Activated CD4-positive, alpha-beta T cell treated with anti-CD3 and anti-CD28 coated beads, Interleukin-2, Interleukin-6, amounts not matched to agents 100 ng/mL and 50 ng/mL, durations not matched to agents 16 hours and 8 hours (primary cell): ENCODE measurements around the gene MAML2.
A peak's percentile ranks its signal among the peaks of the same experiment; 100 is the strongest.
"Not testable (repeated sequence)": the region's sequence is repeated elsewhere in the genome, so short reads cannot be mapped to it uniquely, and the experiment has no call there.

ENCODE experiments used
- DNase-seq: peaks from one replicate; pipeline ENCODE4 v3.0.0-alpha.2; 2020

The MAML2 gene

GRCh38 chr11:96288915-96289314, 54.1 kb downstream of the MAML2 start:
- peak; percentile 36 for DNase-seq

DNA sequence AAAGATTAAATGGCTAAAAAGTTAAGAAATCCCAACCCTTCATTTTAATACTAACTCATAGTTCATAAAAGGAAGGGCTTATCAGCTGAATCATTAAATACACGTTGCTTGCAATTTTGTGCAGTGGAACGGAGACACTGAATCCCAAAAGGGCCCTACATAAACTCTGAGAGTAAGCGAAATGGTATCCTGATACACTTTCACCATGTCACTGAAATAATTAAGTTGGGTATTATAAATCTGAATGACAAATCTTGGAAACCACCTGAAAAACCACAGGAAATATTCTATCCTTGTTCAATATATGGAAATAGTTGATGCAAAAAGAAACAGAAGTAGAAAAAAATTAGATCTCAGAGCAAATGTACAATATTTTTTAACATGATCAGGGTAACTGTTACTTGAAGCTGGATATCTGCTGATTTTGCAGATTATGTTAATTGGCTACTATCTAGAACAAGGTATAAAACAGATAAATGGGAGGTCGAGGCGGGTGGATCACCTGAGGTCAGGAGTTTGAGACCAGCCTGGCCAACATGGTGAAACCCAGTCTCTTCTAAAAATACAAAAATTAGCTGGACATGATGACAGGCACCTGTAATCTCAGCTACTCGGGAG, 55.1 kb downstream of the MAML2 start:
- no peak for DNase-seq

GRCh38 chr11:96285985-96286384, 57.0 kb downstream of the MAML2 start:
- not testable (repeated sequence) for DNase-seq

DNA sequence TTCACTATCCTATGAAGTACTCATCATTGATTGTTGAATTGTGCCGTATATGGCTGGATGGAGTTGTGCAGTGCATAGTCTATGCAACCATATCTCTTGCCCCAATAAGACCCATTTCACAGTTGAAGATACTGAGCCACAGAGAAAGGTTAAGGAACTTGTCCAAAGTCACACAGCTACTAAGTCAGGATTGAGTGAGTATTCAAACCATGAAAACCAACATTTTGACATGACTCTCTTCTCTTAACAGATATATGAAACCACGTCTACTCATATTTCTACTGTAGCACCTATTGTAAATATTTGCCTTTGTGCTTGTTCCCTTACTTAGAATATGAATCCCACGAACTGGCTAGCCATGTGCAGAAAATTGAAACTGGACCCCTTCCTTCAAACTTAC, 58.1 kb downstream of the MAML2 start:
- DNase-seq: peak; percentile 56

DNA sequence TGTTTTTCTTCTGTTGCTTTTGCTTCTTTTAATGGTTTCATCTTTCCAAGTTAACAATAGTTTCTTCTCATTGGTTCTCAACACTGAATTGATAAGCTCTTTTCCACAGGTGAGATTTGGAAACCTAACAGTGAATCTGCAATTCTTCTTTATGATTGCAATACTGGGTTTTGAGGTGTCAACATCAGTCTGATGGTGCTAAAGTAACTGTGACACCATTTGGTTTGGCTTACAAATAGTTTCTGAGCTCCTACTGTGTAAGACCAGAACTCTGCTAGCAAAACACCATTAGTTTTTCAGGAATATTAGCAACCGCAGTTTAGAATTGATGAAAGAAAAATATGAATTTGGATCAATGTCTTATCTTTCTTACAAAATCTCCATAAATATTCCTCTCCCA, 58.6 kb downstream of the MAML2 start:
- DNase-seq: no peak

GRCh38 chr11:96282625-96283220, 60.3 kb downstream of the MAML2 start:
- DNase-seq: no peak

DNA sequence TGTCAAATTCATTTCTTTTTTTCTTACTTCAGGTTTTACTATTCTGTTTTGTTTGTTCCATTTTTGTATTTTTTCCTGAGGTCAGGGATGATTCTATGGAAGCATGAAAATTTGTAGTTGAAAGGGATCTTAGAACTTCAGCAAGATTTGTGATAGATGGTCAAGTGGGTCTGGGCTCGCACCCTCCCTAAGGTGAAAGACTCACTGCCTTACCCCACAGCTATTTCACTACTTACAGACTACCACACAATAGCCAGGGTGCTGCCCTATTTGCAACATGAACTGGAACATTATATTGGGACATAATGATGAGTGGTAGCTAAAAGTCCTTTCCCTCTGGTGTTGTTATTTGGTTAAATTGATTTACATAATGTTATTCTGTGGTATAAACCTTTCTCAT, 62.6 kb downstream of the MAML2 start:
- DNase-seq: no peak

DNA sequence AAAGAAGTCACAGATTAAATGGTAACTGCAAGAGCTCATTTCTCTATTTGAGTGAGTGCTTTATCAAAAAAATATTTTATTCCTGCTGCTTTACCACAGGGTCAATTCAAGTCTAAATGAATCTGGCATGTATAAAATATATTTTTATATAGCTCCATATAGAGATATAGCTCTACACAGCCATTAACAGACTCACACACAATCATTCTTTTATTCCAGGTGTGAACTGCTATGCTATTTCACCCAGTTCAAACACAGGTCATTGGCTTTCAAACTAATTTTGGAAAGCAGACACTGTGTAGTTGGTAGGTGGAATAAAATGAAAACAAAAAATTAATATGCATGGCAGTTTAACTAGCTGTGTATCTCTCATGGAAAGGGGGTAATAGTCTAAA, 63.1 kb downstream of the MAML2 start:
- no peak for DNase-seq

- DNase-seq: no peak
Measured at GRCh38 chr11:96279018-96279895, 63.7 kb downstream of the MAML2 start.

DNA sequence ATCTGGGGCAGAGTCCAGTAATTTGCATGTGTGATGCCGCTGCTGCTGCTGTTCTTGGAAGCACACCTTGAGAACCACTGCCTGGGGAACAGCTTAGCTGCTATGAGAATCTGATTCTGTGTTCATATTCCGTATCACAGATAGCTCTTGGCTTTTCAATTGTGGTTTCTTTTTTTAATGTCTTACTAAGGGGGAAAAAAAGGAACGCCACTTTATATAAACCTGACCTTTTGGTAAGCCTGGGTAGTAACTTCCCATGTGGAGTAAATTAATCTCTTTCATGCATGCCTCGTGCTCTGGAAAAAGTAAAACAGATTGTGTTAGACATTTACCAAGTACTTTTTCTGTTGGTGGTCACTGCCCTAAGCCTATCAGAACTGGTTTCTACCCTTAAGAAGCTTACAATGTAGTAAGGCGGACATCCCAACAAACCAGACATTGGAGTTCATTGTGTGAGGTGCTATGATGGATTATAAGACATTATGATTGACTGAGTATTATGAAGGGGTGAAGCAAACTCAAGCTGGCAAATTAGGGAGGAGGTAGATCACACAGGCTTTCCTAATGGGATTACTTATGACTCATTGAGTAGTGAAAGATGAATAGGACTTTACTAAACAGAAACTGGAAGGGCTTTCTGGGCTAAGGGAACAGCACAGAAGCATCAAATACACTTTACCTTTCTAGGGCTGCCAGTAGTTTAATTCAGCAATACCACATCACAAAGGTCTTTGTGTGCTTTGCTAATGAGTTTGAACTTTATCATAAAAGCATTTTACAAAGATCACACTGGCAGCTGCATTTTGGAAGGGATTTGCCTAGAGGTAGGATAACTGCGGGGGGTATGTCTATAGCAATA, 64.7 kb downstream of the MAML2 start:
- no peak for DNase-seq

DNA sequence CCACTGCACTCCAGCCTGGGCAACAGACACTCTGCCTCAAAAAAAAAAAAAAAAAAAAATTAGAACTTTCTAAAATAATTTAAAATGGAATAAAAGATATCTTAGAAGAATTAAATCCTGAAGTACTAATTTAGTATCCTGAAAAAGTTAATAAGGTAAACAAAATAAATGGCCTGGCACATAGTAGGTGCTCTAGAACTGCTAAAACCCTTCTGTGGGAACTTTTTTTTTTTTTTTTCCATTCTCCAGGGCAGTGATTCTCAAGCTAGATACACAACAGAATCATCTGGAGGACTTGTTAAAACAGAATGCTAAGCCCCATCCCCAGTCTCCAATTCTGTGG, 65.3 kb downstream of the MAML2 start:
- DNase-seq: no peak

DNA sequence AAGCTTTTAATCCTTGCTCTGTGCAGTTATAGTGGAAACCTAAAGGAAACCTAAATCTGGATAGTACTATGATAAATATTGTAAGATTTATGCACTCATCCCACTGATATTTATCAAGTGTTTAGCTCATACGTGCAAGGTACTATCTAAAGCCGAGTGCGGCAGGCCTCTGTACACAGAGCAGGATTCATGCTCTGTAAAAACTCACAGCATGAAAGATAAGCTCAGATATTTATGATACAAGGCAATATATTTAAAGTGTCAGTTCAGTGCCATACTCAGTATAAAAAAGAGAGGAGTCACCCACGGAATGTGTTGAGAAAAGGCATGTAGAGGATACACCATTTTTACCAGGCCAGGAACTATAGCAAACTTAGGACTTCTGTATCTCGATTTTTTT, 66.2 kb downstream of the MAML2 start:
- no peak for DNase-seq

- no peak for DNase-seq
Measured at GRCh38 chr11:96275801-96276594, 67.0 kb downstream of the MAML2 start.

DNA sequence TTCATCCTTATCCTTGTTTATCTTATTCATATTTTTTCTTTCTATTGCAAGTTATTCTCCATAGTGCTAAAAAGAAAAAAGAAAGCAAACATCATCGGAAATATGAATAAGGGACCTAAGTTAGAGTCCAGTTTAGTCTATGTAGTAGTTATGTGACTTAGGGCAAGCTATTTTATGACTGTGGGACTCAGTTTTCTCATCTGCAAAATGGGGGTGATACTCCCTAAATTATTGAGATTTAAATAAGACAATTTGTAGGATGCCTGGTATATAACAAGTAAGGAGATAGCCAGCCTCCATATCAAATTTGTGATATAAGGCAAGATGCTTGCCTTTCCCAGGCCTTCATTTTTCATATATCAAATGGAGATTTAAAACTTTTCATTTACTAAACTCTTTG, 69.5 kb downstream of the MAML2 start:
- DNase-seq: no peak

DNA sequence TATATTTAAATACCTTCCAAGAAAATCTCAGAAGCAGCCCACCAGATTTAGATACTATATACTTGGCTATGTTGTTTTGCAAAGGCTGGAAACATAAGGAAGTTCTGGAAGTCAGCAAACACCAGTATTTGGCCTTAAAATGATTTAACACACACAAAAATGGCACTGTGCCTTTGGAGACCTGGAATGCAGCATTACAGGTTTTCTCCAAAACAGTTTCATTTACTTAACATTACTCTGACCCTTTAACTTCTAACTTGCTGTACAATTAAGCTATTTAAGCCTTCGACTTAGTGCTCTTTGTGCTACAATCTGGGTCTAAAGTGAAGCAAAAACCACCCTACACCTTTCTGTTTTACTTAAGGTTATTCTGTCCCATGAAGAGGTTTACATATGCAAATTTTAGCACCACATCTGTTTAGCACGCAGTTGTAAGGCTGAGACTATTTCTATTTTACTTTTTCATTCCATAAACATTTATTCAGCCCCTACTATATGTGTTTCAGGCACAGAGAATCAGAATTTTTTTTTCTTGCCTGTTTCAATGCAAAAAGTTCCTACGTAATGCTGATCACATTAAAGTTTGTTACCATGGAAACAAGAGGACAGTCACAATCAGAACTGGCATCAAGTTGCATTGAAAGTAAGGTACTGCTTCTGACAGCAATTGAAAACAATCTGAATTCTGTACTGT, 70.3 kb downstream of the MAML2 start:
- DNase-seq: no peak

DNA sequence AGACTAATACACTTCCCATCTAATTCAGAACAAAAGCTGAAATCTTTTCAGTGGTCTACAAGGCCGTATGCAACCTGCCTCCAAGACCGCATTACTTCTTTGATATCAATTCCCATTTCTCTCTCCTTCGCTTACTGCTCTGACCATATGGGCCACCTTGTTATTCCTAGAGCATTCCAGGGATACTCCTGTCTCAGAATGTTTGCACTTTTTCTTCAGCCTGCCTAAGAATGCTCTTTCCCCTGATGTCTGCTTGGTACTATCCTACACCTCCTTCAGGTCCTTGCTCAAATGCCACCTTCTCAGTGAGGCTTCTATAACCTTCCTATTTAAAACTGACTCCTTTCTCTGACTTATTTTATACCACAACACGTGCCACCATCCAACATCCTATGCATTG, 71.2 kb downstream of the MAML2 start:
- no peak for DNase-seq

- not testable (repeated sequence) for DNase-seq
Measured at GRCh38 chr11:96271352-96271751, 71.6 kb downstream of the MAML2 start.

DNA sequence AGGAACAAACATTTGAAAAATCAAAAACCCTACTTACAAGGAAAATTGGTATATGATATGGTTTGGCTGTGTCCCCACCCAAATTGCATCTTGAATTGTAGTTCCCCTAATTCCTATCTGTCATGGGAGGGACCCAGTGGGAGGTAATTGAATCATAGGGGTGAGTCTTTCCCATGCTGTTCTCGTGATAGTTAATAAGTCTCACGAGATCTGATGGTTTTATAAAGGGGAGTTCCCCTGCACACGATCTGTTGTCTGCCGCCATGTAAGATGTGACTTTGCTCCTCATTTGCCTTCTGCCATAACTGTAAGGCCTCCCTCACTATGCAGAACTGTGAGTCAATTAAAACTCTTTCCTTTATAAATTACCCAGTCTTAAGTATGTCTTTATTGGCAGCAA, 74.5 kb downstream of the MAML2 start:
- not testable (repeated sequence) for DNase-seq

GRCh38 chr11:96267496-96268032, 75.4 kb downstream of the MAML2 start:
- DNase-seq: peak; percentile 70

GRCh38 chr11:96267001-96267495, 75.9 kb downstream of the MAML2 start:
- no peak for DNase-seq

DNA sequence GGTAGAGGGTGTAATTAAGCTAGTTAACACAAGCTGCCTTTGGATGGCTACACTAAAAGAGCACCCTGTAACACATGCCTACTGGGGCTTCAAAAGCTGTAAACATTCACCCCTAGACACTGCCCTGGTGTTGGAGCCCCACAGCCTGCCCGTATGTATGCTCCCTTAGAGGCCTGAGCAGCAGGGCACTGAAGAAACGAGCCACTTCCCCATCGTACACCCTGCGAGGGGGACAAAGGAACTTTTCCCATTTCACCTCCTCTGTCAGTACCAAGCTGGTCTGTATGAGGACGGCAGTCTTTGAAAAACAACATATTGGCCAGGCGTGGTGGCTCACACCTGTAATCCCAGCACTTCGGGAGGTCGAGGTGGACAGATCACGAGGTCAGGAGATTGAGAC, 77.0 kb downstream of the MAML2 start:
- no peak for DNase-seq
